ENCODE data around the gene KCTD13.

KCTD13 gene

GRCh38 chr16:29921034-29921385 is 5.0 kb downstream of the KCTD13 start:
- no peak for DNase-seq (ENCODE audit: low spot score)
- no peak for TF ChIP-seq CTCF (IDR thresholded peaks at IDR 0.05; ENCODE audit: extremely low read depth, missing control alignments)

GRCh38 chr16:29920288-29921033 is 5.6 kb downstream of the KCTD13 start:
- no peak for TF ChIP-seq CTCF (IDR thresholded peaks at IDR 0.05; ENCODE audit: extremely low read depth, missing control alignments)
- DNase-seq (ENCODE audit: low spot score), result no peak

- no peak for DNase-seq (ENCODE audit: low spot score)
- no peak for TF ChIP-seq CTCF (IDR thresholded peaks at IDR 0.05; ENCODE audit: extremely low read depth, missing control alignments)
These were observed 9.0 kb downstream of the KCTD13 start for GRCh38 chr16:29916979-29917378.

GRCh38 chr16:29915590-29916247 is 10.3 kb downstream of the KCTD13 start:
- TF ChIP-seq CTCF (IDR thresholded peaks at IDR 0.05; ENCODE audit: extremely low read depth, missing control alignments), result no peak

GRCh38 chr16:29913514-29913913 is 12.5 kb downstream of the KCTD13 start:
- no peak for TF ChIP-seq CTCF (IDR thresholded peaks at IDR 0.05; ENCODE audit: extremely low read depth, missing control alignments)
- DNase-seq (ENCODE audit: low spot score), result no peak

More at GRCh38 chr16:29915590-29916247, 10.3 kb downstream of the KCTD13 start:
- DNase-seq (ENCODE audit: low spot score), result no peak

GRCh38 chr16:29912087-29912486 is 13.9 kb downstream of the KCTD13 start:
- no peak for TF ChIP-seq CTCF (IDR thresholded peaks at IDR 0.05; ENCODE audit: extremely low read depth, missing control alignments)

GRCh38 chr16:29911676-29912010 is 14.4 kb downstream of the KCTD13 start:
- no peak for DNase-seq (ENCODE audit: low spot score)
- TF ChIP-seq CTCF (IDR thresholded peaks at IDR 0.05; ENCODE audit: extremely low read depth, missing control alignments), result no peak

More at GRCh38 chr16:29912087-29912486, 13.9 kb downstream of the KCTD13 start:
- DNase-seq (ENCODE audit: low spot score), result no peak
